Gastroesophageal sphincter (tissue), 3 donors: ENCODE results near the gene ZNF487.

Source experiments
- CTCF ChIP-seq, 4 experiments: fragments of 200-600 bp in 2 of 4; fragments of 450-650 bp in 2 of 4; sonication (generic) in 1 of 4; IDR thresholded peaks; one replicate each; pipeline ENCODE4 v1.5.1; 2017 to 2019; ENCODE audit warnings: antibody characterized with exemption in 4 of 4, mild to moderate bottlenecking in 2 of 4, moderate library complexity in 2 of 4
- EP300 ChIP-seq: sonication (generic); formaldehyde crosslinking; IDR thresholded peaks from one replicate; pipeline ENCODE4 v1.6.1; 2017; ENCODE audit warnings: antibody characterized with exemption, mild to moderate bottlenecking
- POLR2A ChIP-seq, 2 donors: fragments of 450-650 bp; IDR thresholded peaks; one replicate each; pipeline ENCODE4 v1.6.1; 2017; ENCODE audit warnings: antibody characterized with exemption in 2 of 2, mild to moderate bottlenecking in 2 of 2, moderate library complexity in 1 of 2
- POLR2AphosphoS5 ChIP-seq: sonication (generic); formaldehyde crosslinking; IDR thresholded peaks from one replicate; pipeline ENCODE4 v1.6.1; 2017; ENCODE audit warnings: antibody characterized with exemption

GRCh38 chr10:43502931-43503330 lies 66.0 kb downstream of the ZNF487 start:
- TF ChIP-seq POLR2A (IDR thresholded peaks at IDR 0.05), result no peak
- TF ChIP-seq CTCF (IDR thresholded peaks at IDR 0.05), result no peak
- no peak for TF ChIP-seq EP300
- no peak for TF ChIP-seq POLR2AphosphoS5
